Stimulated activated CD8-positive, alpha-beta memory T cell treated with anti-CD3 and anti-CD28 coated beads, Interleukin-2, amount 100 ng/mL, for 1 hour (primary cell): Measurements from ENCODE around the gene IRF6.

Experiments
- DNase-seq, 2 donors: peaks; one replicate each; pipeline ENCODE4 v3.0.0-alpha.2; 2020; ENCODE audit warnings: low read depth in 2 of 2

Gene IRF6

DNA sequence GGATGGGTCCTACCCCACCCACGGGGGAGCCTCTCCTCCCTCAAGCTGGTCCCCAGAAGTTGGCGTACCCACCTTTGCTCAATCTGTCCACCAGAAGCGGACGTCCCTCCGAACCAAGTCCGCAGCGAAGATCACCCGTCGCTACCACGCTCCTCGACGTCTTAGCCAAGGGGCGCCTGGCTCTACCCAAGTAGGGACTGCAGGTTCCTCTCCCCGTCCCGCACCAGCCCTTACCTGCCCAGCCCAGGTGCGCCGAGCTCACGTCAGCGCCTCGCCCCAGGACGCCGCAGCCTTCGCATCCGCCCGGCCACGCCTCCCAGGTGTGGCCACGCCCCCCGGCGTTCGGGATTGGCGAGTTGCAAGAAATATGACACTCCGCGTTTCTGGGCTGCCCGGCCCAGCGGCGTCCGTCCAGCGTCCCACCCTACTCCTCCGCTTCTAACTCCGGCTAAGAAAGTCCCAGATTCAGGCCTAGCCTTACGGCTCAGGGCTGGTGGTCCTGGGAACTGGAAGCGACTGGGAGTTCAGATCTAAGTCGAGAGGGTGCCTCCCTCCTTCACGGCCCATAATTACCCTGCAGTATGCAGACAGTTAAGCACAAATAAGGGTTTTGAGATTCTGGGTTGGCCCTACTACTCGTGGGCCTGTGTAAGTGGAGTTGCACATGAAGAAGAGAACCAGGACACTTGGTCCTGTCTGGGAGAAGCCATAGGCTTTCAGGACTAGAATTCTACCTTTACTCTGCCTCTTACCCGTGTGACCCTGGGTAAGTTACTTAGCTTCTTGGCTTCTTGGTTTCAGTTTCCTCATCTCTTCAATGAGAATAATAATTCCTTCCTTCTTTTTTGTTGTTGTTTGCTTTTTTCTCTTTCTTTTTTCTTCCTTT lies at the start of gene IRF6:
Gene IRF6, minus strand, starts transcription at position 268 of the 886 bp plus-strand sequence. CDS start 4,729 bp downstream, outside the sequence.
- DNase-seq: peak; percentile 48 to 51

DNA sequence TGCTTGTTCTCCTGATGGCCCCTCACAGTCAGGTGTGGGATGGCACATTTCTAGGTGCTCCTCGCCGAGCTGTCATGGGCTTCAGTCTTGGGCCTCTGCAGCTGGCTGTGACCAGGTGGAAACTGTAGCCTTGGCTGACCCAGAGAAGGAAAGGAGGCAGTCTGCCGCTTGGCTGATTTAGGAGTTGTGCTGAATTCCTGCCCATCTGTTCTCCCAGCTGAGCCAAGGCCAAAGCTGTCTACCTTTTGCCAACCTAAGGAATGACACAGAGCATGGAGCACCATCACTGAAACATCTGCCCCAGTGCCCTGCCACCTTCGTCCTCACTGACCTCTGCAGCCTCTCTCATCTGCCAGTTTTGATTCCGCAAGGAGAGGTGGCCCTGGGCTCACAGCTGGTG lies 49.7 kb upstream of the IRF6 start:
- no peak for DNase-seq

DNA sequence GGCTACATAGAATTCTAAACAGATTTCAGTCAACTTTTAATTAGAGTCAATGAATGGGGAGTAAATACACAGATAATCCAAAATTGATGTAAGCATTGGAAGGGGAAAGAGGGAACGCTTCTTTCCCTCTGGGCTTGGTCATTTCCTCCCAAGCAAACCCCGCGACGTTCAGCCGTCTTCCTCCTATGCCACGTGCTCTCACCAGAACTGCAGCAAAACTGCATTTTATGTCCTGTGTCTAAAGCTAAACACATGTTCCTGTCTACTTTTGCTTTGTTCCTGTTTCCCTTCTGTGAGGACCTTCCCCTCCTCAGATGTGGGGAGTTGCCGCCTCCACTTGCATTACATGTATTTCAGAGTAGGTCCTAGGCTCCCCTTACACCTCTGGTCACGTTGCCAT lies 49.1 kb upstream of the IRF6 start:
- no peak for DNase-seq

DNA sequence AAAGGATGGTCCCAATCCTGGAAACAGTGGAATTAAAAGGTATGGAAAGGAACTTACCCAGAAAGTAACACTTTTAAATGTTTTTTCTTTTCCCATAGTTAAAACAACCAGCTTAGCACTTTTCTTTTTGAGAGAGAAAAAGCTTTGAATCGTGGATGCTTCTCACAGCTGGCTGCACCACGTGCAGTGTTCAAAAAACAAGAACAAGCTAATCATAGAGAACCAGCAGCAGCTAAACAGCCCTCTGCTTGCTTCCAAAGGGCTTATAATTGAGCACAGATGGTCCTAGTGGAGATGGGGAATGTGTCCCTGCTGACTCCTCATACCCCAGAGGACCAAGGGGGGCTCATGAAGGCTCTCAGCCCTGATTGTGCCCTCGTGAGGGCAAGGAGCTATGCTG lies 48.3 kb upstream of the IRF6 start:
- DNase-seq: no peak

DNA sequence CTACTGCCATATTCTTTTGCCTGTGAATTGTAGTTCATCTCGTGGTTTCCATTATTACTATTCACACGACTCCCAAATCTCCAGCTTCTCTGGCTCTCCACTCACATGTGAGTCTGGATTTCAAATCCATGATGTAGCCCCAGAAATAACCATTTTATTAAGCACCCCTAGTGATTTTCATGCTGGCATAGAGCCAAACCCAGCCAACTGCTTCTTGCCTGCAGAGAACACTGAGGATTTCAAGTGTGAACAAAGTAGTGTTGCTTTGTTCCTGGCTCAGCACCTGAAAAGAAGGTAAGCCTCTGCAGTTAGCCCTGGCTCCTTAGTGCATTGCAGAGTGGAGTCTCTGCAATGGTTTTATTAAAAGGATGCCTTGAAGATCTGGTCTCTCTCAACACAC lies 47.7 kb upstream of the IRF6 start:
- no peak for DNase-seq

DNA sequence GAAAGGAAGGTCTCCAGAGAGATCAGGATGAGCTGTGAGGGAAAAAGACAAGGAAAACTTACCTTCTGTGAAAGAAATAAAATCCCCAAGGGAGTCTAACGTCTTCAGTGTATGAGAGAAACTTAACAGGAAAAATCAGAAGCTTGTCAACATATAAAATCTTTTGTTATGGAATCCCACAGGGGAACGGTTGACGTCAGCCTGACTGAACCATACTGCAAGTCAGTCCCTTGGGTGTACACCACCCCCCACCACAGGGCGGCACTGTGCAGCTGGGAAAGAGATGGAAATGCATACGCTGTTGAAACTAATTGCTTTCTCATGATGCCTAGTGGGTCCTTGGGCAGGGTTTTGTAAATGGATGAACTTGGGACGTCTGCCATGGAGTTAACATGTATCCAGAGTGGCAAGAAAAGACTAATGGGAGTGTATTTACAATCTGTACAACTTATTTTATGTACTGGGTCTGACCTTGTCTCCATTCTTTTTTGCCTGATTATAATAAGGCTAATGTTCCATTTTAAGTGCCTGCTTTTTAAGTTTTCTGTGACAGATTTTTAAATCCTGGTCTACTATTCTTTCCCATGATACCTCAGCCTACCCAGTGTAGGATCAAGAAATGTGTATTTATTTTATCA lies 44.5 kb upstream of the IRF6 start:
- DNase-seq: no peak

DNA sequence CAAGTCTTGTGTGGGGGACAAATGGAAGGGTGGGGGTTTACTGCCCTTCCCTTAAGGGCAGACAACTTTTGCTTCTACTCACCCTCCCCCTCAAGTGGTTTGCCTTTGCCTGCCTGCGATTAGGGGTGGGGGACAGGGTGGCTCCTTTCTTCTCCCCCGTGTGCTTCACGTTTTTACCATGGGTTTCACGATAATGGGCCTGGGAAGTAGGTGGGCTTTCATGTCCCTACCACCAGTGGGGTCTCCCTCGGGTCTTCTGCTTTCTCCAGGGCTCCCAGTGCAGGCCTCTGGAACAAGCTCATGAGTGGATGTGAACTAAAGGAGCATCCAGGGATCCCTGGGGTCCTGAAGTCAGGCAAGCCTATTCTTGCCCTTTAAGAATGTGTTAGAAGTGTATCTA lies 43.4 kb upstream of the IRF6 start:
- no peak for DNase-seq

DNA sequence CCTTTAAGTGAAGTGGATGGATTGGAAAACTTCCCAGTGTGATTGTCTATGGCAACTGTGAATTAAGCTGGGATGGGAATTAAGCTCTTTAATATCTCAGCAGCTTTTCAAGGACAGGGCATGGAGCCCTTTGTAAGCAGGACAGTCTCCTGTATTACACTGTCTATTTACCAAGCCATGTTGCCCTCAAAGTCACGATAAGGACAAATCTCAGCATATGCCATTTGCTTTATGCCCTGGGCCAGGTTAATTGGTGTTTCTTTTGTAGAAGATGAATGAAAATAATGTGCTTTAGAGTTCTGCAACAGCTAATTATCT lies 39.4 kb upstream of the IRF6 start:
- no peak for DNase-seq

DNA sequence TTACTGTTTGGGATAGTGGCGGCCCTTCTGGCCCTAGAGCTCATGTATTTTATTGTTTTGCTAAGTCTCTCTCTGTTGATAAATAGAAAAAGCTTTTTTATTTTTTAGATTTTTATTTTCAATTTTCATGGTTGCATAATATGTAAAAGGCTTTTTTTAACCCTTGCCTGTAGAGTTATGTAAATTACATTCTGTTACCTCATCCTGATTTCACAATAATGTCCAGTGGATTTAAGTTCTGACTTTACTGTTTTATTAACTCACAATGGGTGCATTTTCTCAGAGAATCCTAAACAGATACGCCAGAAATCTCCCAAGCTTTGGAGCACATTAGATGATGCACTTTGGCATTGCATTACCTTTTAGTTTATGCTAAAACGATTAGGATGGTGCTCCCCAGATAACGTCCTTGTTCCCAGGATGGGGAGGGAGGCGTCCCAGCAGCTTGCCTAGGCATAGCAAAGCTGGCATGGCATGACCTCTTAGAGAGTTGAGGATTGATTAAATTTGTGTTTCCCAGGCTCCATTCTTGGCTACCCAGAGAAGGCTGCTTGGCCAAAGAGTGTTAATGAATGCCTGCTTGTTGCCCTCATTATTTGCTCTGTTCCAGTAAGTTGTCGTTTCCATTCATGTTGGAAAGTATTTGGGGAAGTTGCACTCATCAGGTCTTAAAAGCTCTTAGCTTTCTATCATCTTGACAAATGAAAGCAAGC lies 38.9 kb upstream of the IRF6 start:
- DNase-seq: no peak

DNA sequence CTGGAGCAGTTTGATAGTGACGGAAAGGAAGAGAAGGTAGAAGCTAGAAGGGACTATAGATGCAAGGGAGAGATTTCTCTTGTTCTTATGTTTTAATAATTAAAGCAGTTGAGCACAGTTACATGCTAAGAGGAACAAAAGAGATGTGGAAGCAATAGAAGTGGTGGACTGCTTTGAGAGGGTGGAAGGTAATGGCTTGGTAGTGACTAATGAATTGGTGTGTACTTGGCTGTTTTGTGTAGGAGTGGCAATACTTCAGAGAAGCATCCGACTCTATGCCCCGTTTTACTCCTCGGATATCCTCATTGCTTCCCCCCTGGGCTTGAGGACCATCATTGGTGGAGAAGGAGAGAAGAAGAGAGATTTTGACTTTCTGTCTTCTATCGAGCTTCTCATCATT lies 34.7 kb upstream of the IRF6 start:
- DNase-seq: no peak

DNA sequence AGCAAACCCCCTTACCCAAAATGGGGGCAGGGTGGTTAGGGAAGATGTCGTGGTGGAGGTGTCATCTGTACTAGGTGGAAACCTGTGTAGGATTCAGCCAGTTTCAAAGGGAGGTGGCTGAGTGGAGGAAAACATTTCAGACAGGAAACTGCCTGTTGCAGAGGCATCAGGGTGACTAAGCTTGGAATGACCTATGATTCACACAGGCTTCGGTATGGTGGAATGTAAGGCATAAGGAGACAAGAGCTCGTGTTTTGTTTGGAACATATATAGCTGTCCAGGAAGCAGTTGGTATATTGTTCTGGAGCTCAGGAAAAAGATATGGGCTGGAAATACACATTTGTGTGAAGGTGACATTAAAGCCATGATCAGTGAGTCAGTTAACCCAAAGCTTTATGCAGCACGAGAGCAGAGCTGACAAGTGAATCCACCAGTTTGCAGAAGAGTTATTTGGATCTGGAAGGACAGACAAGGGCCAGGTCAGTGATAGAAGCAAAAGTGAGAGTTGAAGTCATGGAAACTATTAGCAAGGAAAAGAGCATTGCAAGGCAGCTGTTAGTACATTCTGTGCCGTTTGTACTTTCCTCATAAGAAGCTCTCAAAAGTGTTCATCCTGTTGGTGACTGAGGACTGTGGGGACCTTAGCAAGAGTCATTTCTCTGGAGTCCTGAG lies 34.1 kb upstream of the IRF6 start:
- DNase-seq: no peak

DNA sequence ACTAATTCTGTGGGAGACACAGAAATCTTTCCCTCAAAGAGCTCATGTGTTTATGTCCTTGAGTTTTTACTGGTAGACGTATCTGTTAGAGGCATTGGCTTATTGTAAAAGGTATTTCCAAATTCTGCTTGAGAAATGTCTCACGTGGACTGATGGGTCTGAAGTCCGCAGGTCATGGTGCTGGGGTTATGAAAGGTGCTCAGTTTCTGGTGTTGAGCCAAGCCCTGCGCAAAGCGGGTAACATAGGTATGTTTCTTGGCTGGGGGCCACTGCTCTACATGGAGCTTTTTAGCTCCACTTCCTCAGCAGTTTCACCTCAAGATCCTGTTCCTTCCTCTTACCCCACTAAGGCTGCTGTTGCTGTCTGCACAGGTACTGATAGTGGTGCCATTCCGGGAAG lies 32.6 kb upstream of the IRF6 start:
- no peak for DNase-seq

DNA sequence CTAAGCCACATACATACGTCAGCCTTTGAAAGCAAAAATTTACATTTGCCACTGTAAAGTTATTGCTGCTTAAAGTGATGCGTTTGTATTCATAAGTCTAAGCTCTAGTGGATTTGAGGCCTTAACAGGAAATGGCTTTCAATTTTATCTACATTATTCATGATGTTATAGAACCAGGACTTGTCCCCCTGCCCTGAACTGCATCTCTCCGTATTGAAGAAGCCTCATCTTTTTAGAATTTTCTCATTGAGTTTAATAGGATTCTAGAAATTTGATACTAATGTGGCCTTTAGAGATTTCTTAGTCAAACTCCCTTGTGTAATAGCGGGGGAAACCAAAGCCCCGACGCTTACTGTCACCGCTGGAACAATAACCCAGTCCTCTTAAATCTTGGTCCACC lies 31.7 kb upstream of the IRF6 start:
- no peak for DNase-seq

DNA sequence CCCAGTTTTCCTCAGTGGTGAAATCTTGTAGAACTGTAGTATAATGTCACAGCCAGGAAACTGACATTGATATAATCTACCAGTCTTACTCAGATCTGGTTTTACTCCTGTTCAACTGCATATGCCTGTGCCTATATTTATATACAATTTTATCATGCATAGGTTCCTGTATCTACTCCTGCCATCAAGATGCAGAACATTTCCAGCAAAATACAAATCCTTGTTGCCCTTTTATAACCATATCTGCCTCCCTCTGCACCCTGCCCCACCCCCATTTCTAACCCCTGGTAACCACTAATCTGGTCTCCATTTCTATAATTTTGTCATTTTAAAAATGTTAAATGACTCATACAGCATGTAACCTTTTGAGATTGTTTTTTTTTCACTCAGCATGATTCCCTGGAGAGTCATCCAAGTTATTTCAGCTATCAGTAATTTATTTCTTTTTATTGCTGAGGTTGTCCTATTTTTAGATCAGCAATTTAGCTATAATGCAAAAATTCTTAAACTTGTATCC lies 29.9 kb upstream of the IRF6 start:
- no peak for DNase-seq

DNA sequence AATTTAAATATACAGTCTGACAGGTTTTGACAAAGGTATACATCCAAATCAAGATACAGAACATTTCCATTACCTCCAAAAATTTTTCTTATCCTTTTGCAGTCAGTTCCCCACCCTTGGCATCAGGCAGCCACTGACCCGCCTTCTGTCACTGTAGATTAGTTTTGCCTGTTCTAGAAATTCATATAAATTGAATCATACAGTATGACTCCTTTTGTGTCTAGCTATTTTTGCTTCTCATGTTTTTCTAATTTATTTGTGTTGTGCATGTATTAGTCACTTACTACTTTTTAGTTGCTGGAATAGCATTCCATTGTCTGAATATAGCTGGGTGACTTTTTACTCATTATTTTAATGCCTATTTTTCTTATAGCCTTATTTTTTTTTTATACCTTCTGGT lies 25.7 kb upstream of the IRF6 start:
- no peak for DNase-seq

DNA sequence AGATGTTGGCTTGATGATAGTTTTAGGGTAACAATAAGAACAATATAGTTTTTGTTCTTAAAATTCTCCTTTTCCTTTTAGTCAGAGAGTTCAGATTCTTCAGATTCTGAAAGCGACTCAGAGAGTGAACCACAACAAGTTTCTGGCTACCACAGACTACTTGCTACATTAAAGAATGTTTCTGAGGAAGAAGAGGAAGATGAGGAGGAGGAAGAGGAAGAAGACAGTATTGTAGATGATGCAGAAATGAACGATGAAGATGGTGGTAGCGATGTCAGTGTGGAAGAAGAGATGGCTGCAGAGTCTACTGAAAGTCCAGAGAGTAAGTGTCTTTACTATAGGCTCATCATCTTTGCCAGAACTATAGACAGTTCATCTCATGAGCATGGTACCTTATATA lies 24.8 kb upstream of the IRF6 start:
- DNase-seq: no peak

DNA sequence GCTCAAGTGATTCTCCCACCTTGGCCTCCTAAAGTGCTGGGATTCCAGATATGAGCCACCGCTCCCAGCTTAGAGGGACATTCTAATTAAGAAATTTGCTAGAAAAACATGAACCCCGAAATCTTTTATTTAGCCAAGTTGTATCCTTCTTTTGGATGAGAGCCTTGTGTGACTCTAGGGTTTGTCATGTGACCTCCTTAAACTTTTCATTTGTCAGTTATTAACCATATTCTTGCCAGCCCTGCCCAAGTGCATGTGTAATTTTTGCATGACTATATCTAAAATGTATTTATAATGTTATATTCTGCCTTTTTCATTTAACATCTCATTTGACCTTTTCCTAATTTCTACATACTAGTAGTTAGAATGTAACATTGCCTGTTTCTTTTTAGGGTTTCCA lies 23.8 kb upstream of the IRF6 start:
- DNase-seq: no peak

DNA sequence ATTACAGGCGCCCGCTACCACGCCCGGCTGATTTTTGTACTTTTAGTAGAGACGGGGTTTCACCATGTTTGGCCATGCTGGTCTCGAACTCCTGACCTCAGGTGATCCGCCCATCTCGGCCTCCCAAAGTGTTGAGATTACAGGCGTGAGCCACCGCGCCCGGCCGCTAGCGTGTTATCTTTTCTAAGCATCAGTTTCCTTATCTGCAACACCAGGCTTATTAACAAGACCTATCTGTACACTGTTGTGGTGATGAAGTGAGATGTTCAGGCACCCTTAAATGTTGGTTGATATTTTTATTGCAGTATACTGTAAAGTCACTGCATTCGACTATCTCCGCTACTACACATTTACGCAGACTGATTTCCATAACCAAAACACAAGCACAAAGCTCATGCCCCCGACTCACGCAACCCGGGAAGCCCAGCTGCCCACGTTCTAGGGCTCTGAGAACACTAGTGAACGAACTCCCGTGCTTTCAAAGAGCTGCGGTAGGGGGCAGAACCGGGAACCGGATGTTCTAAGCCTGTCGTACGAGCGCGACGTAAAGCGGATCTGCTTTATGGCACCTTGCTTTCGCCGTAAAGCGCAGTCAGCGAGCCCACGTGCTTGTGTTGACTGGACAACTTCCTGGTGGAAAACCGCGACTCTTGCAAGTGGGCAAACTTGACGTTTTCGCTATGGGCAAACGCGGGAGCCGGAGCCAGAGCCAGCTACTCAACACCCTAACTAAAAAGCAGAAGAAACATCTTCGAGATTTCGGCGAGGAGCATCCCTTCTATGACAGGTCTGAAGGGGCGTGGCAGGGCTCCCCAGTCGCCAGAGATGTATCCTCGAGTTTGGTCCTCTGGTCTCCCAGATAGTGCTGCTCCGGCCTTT lies 21.7 kb upstream of the IRF6 start, which contains the start of gene UTP25:
Gene UTP25, plus strand, starts transcription at position 589 of the 879 bp plus-strand sequence. Its CDS starts 92 bp downstream, at position 681.
- peak; percentile 85 for DNase-seq

DNA sequence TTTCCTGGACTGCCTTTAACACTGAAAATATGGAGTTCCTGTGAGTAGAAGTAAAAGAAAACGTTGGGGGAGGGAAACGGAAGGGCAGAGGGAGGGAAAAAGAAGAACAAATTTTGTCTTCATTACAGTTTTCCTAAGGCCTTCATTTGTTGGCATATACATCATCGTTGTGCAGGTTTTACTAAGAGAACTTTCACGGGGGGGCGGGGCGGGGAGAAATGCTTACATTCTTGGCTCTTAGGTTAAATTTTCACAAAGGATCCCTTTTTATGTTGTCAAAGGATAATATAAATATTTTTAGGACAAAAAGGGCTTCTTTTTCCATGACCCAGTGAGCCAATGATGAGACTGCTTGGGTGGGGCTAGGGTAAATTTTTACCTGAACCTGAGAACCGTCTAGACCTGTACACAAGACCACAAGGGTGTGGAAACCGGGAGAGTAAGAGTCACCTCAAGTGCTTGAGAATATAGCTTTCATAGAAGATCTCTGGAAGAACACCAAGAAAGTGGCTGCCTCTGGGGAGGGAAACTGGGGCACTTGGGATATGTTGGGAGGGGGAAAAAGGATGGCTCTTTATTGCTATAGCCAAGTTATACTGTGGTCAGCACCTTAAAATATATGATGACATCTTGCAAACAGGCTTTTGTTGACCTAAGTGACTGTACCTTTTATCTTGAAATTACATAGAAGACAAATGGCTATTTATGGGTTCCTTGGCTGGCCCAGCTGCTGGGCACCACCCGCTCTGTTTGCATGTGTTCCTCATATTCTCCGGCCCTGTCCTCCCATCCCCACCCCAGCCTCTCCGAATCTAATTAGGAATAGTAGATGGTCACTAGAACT lies 19.9 kb upstream of the IRF6 start:
- no peak for DNase-seq
